HG03520 (cell line): ENCODE data around the gene SNORC.

Experiments used
- ATAC-seq: cut with Tn5 transposase; IDR thresholded peaks from one replicate; pipeline ENCODE4 v1.9.1; 2021; ENCODE audit warnings: mild to moderate bottlenecking, moderate library complexity; ENCODE audit not compliant: unreplicated experiment

SNORC gene

GRCh38 chr2:232925153-232925820, 55.2 kb downstream of the SNORC start:
- ATAC-seq = no peak

GRCh38 chr2:232925821-232926156, 55.7 kb downstream of the SNORC start:
- no peak for ATAC-seq

GRCh38 chr2:232926431-232926939, 56.4 kb downstream of the SNORC start:
- no peak for ATAC-seq

GRCh38 chr2:232927032-232927792, 57.1 kb downstream of the SNORC start:
- ATAC-seq = no peak

GRCh38 chr2:232927793-232928550, 57.9 kb downstream of the SNORC start:
- no peak for ATAC-seq
